ENCODE results near the gene GLI1.
"Not testable (repeated sequence)": the region's sequence is repeated elsewhere in the genome, so short reads cannot be mapped to it uniquely, and the experiment has no call there.

GRCh38 chr12:57517718-57518117 is 58.1 kb downstream of the GLI1 start:
- TF ChIP-seq CTCF (IDR thresholded peaks at IDR 0.05); POLR2AphosphoS5 (IDR thresholded peaks at IDR 0.05); POLR2A (IDR thresholded peaks at IDR 0.05; ENCODE audit: low read depth): not testable (repeated sequence)

Measured in esophagus muscularis mucosa (tissue), 3 donors.